Measurements from ENCODE around the gene SPART.

SPART gene, protein sequence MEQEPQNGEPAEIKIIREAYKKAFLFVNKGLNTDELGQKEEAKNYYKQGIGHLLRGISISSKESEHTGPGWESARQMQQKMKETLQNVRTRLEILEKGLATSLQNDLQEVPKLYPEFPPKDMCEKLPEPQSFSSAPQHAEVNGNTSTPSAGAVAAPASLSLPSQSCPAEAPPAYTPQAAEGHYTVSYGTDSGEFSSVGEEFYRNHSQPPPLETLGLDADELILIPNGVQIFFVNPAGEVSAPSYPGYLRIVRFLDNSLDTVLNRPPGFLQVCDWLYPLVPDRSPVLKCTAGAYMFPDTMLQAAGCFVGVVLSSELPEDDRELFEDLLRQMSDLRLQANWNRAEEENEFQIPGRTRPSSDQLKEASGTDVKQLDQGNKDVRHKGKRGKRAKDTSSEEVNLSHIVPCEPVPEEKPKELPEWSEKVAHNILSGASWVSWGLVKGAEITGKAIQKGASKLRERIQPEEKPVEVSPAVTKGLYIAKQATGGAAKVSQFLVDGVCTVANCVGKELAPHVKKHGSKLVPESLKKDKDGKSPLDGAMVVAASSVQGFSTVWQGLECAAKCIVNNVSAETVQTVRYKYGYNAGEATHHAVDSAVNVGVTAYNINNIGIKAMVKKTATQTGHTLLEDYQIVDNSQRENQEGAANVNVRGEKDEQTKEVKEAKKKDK

DNA sequence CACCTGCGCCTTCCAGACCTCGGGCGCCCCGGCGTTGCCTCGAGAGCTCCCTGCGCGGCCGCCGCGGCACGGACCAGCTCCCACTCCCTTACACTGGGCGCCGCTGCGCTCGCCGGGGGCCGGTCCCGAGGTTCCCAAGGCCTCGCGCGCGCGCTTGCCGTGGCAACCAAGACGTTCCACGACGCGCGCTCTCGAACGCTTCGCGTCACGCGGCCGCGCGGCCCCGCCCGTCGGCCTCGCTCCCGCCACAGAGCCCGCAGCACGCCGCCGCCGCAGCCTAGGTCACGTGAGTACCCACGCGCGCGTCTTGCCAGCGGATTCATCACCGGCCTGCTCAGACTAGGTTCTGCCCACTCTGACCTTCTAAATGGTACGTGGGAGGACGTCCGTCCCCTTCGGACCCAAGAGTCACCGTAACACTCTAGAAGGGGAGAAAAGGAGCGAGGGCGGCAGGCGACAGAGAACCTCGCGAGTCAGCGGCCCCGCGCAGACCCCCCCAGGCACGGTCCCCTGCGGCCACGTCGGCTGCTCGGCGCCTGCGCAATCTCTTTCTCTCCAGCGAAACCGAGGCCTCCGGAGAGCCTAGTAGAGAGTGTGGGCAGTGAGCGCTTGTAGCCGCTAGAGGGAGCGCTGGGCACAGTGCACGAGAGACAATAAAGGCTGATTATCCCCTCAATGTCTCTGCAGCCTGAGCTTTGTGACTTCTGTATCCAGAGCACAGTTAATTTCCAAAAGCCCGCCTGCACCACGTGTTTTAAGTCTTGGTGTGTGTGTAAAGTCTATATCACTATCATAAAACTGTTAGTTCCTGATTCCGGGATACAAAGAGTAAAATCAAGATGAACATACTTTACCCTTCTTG, at the start of gene SPART:
Gene SPART (minus strand): TSS at position 173 of the 862 bp plus-strand sequence. CDS start 10,564 bp downstream, outside the sequence.
- peak; percentile 67 to 89 for DNase-seq

DNA sequence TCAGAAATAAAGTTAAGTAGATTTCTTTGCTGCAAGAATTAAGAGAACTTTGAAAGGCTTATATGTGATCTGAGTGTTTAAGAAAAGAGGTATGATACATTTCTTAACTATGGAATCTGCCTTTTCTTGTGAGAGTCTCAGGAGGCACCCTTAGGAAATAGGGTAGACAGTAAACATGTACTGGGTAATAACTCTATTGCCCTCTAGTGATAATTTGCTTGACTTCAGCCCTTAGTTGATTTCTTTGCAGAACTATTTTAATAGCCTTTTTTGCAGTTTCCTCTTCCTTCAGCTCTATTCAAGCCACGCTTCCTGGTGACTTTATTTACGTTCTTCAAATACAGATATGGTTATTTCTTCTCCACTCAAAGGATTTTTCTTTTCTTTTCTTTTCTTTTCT, 49.1 kb upstream of the SPART start:
- DNase-seq, result peak; percentile 2 to 57

DNA sequence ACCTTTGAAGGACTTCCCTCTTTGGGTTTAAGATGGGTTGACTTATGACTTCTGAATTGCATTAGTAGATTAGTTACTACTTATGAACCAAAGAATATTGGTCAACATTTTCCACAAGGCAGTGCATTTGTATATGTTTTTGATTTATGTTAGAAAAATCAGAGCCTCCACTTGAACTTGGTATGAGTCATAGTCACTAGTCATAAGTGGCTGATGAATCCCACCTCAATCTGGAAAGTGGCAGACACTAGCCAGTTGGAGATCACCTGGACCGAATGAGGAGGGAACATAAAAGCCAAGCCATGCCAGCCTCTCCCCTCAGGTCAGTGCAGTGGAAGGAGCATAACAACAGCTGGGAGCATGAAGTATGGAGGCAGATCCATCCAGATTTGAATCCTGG, 39.3 kb upstream of the SPART start:
- no peak for DNase-seq

DNA sequence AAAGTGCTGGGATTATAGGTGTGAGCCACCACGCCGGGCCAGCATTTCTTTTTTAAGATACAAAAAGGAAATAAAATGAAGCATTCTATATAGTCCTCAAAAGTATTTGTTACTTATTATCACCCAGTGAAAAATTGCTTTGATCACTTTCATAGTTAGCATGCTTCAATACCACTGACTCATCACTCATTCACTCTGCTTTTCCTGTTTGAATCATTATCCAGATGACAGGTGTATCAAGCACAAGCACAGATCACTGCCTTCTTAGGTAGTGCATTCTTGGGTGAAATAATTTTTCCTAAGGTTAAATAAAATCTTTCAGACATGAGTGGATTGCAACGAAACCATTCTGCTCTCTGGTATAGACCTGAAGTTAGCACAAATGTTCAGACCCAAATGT, 35.8 kb upstream of the SPART start:
- peak; percentile 1 to 34 for DNase-seq

DNA sequence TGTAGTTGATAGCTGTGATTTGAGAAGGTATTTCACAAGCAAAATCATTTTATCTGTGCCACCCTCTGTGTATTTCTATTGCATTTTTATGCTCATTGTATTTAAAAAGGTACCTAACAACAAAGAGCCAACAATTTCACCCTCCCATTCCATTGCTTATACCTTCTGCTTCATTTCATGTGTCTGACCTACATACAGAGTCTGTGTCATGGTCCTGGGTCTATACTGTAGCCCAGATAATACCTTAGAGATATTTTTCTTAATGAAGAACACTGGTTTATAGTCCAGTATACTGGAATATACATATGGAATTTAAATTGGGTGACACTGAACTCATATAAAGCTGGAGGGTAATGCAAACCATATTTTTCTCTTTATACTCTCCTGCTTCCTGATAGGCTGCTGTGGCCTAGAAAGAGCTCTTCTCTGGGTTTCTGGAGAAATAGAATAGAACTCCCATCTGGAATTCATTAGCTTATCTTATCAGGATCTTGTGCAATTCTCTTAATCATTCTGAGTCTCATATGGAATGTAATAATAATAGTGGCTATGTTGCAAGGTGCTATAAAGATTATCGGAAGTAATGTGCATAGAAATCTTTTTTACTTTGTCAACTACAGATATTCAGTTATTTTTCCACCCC, 31.8 kb upstream of the SPART start:
- no peak for DNase-seq

DNA sequence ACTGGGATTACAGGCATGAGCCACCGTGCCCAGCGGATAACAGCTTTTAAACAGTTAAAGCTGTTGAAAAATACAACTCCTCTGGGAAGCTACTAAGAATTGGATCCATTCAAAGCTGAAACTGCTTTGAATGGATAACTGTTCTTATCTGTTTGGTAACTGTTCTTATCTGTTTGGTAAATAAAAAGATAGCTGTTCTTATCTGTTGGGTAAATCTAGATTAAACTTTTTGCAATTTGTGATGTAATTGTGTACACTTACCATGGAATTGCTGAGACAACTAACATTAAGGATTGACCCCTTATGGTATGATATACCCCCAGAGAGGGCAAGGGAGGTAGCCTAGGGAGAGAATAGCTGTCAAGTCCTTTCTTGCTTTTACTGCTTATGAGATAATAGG, 27.9 kb upstream of the SPART start:
- DNase-seq, result no peak

DNA sequence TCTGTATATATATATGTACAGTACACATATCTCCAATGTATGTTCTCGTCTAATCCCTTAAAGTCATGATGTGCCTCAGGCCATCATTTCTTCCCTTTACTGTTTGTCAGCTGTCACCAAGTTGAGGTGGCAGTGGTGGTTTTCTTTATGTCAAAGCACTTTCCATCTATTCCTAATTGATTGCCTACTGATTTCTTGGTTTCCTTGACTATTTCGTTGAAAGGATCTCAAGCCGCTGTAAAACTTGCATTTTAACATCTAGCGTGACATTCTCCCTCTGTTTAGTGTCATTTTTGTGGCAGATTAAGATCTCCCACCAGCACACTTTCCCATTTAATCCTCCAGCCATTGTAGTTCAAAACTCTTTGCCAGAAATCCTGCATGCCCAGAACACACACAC, 25.0 kb upstream of the SPART start:
- DNase-seq, result no peak

DNA sequence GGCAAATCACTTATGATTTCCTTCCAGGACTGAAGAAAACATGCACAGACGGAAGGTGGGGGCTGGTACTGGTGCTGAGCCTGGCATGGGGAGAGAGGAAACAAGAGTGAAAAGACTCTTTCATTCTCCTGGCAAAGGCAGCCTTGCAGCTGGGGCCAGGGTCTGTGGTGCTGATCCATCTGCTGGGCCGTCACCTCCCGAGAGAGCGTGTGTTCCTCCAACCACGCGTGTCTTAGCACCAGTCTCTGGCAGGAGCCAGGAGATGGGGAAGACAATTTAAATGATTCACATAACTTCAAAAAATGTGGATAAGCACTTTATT, 23.9 kb upstream of the SPART start:
- no peak for DNase-seq

DNA sequence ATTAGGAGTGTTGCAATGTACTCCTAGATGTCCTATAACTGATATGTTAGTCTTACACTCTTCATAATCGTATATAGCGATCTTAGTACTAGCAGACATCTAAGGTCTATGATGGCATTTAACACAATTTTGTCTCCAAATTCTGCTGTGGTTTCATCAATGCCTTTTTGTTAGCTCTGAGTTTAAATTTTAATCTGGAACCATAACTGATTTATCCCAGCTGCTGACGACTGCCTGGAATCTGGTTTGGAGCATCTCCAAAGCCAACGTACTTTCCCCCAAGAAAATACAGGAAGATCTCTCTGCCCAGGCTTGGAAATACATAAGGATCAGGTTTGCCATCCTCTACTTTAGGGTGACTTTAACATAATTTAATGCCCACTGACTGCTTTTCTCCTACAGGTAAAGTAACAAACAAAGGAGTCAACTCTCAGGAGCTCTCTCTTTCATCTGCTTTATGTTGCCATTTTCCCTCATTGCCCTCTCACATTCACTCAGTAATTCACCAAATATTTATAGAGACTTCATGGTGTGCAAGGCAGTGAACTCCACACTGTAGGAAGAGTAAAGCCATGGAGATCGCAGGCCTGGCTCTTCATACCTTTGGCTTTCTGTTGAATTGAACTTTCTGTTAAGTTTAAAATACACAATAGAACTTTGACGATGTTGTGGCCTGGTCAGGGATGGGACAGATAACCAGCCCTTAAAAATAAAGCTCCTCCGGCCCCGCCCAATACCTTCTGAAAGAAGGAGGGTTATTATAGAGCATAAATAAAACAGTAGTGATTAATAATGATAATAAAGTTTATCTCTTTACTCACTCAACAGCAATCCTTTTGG, 23.3 kb upstream of the SPART start:
- no peak for DNase-seq

DNA sequence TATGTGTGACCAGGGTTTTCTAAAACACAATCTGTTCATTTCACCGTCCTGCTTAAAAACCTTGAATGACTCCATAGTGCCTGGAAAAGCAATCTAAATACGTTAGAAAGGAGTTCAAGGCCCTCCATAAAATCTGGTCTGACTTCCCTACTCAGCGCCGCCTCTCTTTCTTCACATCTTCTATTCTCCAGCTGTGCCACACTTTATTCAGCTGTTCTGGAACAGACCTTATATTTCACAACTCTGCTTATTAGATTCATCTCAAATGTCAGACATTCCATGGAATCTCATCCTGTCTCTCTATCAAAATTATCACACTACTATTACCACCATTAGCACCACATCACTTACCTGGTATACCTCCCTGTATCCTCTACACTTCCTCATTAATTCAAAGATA, 19.8 kb upstream of the SPART start:
- no peak for DNase-seq

DNA sequence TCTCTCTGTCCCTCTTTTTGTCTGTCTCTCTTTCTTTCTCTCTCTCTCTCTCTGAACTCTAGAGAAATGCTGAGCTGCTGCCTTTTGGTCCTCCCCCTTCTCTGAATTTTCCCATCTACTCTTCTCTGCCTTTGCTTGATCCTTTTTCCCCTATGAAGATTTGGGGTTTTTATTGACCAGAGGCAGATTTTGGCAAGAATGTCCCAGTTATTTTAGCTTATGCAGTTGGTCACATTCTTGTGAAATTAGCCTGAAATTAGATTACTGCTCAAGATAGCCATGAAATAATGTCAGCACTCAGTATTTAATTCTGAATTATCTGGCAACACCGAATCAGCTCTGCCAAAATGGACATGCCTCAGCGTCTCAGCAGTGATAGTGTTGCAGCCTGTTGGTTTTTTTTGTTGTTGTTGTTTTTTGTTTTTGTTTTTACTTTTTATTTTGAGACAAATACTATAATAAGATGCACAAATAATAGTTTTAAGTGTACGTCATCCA, 17.2 kb upstream of the SPART start:
- DNase-seq, result no peak

DNA sequence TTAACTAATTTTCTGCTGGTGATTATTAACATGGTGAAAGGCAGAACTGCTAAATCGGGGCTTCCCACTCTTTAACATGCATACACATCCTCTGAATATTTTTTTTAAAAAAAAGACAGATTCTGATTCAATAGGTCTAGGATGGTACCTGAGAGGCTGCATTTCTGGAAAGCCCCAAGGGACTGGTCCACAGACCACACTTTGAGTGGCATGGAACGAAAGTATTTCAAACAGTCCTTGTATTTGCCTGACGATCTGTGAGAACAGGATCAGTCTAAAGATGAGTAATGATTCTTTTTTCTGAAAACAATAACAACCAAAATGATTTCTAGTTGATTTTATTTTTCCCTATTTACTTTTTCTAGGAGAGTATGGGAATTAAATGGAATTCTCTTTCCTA, 16.7 kb upstream of the SPART start:
- DNase-seq, result no peak

DNA sequence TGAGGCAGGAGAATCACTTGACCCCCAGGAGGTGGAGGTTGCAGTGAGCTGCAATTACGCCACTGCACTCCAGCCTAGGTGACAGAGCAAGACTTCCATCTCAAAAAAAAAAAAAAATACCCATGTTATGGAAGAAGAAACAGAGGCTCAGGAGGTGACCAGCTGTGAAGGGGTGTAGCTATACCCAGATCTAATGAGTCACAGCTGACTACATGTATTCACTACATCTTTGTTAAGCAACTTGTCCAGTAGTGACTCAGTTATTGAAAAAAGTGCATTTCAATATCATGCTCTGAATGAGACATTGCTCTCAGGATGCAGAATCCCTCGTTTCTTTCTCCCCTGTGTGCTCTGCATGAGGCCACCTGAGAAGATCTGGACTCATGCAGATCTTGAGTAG, 16.1 kb upstream of the SPART start:
- DNase-seq, result no peak

DNA sequence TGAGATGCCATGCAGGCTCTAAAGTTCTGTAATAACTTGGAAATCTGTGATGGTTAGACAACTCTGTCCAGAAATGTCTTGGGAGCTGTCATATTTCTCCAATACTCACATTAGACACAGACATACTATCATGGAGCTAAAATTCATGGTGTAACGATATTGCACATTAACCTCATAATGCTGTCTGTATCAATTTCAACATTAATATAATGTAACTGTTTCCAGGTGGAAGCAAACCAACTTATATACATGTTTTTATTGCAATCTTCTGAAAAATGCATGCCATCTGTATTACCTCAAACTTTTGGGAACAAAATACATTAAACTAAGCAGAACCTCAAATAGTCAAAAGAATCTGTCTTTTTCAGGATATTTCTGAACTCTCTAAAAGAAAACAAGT, 14.7 kb upstream of the SPART start:
- DNase-seq, result no peak

DNA sequence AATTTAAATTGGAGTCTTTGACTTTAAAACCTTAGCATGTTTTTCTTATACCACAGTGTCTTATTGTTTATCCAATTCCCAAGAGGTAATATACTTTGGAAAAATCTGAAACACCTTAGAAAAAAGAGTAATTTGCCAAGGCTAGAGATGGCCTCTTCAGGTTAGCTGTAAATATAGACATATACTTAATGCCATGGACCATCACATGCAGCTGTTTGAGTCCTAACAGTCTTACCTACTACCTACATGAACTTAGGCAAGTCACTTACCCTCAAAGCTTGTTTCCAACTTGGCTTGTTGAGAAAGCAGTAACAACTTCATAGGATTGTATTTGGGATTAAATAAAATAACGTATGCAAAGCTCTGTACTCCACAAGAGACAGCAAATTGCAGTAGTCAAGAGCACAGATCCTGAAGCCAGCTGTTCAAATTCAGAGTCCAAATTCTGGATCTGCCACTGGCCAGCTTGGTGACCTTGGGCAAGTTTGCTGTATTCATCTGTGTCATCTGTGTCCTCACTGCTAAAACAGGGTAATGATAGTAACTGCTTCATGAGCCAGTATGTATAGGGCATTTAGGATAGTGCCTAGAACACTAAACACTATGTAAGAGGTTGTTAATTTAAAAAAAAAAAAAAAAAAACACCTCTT, 13.2 kb upstream of the SPART start:
- DNase-seq, result no peak

DNA sequence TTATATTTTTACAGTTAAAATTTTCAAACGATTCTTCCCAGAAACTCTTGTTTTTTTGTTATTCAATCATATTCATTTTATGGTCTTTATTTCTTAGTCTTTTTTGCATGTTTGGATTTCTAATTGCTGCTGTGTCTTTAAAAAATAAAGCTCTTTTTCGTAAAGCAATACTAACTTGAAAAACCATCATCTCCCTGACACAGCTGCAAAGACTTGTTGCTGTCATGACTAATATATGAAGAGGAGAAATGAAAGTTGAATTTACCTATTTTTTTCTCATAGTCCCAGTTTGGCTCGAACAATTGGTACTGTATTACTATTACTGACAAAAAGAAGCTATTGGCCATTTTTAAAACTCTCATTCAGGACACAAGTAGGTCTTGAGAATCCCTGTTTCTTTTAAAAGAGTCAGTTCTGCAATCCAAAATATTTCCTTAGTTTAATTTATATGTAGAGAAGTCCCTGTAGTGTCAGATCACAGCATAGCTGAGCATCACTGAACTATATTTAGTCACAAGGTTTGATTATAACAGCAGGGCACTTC, 12.1 kb upstream of the SPART start:
- no peak for DNase-seq

DNA sequence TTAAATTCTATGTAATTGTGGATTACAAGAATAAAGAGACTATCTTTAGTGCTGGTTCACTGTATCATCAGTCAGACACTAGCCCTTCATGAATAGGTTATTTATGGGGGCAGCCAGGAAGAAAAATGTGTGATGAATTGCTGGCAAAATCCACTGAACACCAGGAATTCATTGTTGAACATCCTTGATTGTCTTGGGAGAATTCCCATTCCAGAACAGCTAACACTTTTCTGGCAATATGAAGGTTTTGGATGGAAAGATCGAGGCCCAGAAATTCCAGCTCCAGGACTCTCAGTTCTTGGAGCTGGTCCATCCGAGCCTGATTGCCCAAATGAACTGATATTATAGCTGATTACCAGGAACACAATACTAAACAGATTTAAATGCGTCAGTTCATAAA, 11.5 kb upstream of the SPART start:
- DNase-seq, result no peak

DNA sequence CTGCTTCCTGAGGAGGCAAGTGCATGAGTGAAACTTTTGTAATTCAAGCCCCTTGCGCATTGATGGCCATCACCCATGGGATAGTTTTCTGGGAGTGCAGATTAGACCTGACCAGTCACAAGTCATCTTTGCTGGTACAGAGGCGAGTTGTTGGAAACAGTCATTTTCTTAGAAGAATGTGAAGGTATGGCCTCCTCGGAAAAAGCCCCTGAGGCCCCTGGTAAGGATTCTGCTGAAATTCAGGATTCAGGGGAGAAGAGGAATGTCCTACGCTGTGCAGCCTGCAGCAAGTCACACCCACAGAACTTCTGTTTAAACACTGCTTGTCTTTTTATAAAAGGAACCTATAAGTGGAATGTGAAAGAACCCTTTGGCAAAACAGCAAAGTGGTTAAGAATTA, 11.0 kb upstream of the SPART start:
- no peak for DNase-seq

DNA sequence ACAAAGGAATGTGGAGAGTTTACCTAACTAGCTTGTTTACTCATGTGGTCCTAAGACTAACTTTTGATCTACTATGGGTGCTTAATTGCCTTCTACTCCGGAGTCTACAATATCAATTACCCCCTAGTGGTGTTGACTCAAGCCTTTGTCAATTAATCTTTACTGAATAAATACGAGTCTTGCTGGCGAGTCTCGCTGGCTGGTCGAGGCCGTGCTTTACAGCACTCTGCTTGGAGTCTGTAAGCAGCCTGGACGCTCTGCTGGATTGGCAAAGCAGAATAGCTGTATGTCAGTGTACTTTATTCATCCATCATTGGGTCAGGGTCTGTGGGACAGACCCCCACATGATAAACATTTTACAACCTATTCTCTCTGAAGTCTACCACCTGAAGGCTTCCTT, 9.9 kb upstream of the SPART start:
- DNase-seq, result no peak

DNA sequence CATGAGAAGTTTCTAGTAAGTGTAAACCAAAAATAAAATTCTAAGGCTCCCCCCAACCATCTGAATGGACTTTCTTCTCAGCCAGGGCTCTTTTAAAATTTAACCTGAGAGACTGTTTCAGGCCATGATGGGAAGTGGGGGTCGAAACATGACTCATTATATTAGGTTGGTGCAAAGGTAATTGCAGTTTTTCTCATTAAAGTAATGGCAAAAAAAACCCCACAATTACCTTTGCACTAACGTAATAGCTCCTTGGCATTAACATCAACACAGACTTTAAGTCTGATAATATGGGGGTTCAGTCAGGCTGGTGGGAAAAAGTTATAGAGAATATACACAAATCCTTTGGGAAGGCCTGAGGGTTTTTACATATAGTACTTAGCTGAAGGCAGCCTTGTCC, 9.4 kb upstream of the SPART start:
- DNase-seq, result no peak

Data from SW 1271 (cell line).